ENCODE data around the gene TBL1X.
"Not testable (repeated sequence)": the region's sequence is repeated elsewhere in the genome, so short reads cannot be mapped to it uniquely, and the experiment has no call there.

TBL1X gene

DNA sequence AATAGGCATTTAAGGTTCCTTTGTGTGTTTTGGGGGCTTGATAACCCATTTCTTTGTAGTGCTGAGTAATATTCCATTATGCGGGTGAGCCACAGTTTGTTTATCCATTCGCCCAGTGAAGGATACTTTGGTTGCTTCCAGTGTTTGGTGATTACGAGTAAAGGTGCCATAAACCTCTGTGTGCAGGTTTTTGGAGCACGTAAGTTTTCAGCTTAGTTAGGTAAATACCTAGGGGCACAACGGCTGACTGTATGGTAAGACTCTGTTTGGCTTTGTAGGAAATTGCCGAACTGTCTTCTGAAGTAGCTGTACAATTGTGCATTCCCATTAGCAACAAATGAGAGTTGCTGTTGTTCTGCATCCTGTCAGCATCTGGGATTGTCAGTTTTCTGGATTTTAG is 3.8 kb upstream of the TBL1X start:
- DNase-seq, result no peak

DNA sequence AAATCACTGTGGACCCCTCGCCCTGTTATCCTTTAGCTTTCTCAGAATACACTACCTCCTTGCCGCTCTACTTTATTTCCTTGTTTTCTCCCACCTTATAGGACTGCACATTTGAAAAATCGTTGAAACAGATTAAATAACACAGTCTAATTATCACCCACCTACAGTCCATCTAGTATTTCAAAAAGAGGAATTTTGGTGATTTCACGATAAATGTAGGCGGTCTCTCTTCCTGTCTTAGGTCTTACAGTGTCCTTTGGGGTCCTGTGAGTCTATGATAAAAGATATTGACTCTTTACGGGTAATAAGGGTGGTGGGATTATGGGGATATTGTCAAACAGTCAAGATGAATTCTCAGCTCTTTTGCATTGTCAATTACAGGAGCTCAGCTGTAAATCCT is 2.4 kb upstream of the TBL1X start:
- DNase-seq, result no peak

GRCh38 chrX:9465380-9466123 is 694 bp downstream of the TBL1X start:
- no peak for DNase-seq

DNA sequence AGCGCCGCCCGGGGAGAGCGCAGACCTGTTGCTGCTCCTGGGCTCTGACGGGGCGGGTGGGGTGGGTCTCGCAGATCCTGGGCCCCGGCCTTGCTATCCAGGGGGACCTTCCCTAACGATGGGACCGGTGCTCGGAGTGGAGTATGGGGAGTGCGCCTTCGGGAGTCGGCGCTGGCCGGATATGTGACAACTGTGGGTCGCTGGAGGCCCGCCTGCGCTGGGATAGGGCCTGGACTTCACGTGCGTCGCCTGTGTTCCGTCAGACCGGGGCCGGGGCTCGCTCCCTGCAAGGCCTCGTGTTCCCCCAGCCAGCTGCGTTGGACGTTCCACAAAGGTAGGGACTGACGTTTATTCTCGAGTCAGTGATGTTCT is 1.3 kb downstream of the TBL1X start:
- no peak for DNase-seq

- no peak for DNase-seq
Observed at GRCh38 chrX:9466736-9467135, 1.9 kb downstream of the TBL1X start.

GRCh38 chrX:9467146-9467545 is 2.3 kb downstream of the TBL1X start:
- DNase-seq, result no peak

- no peak for DNase-seq
Observed at GRCh38 chrX:9467751-9468150, 2.9 kb downstream of the TBL1X start.

DNA sequence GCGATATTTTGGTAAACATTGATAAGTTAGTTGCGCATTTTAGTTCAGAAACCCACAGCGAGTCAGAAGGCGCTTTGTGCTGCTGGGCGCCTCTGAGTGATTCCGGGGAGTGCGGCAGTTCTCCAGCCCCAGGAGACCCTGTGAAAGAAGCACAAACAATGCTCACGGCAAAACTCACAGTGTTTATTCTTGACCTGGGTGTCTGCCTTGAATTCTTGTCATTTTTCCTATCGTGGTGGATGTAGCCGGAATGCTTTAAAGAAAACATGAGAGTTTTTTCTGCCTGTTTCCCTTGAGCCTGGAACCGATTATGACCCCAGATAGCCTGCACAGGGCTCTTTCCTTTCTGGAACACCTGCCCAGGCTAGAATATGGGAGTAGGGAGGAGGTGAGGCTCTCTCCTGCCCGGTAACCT is 6.7 kb downstream of the TBL1X start:
- DNase-seq, result no peak

DNA sequence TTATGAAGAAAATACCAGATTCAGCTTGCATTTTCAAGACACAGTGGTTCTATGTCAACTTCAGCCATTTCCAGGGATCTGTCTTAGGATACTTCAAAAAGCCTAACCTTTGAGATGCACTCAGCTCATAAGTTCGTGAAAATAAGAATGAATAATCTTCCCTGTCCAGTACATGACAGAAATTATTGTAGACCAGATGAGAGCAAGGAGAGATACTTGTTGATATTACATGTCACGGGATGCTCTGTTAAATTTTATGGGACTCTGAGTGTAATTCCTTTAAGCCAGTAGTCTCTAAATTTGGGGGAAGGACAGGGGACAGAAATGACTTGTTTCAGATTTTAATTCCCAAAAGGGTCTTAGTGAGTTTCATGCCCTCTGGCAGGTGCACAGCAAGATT is 8.8 kb downstream of the TBL1X start:
- DNase-seq, result no peak

DNA sequence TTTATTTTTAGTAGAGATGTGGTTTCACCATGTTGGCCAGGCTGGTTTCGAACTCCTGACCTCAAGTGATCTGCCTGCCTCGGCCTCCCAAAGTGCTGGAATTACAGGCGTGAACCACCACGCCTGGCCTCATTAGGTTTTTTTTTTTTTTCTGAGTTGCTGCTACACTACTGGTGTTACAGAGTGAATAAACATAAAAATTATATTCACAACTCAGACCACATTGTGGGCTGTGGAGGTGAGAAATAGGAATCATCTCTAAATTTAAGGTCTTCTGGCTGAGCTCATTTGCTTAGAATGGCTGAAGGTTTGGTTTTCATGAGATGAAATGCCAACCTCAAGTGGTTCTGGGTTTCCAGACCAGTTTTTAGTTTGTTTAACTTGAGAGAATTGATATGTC is 10.6 kb downstream of the TBL1X start:
- DNase-seq, result not testable (repeated sequence)

- DNase-seq, result no peak
Observed at GRCh38 chrX:9475984-9476383, 11.1 kb downstream of the TBL1X start.

- DNase-seq, result no peak
Observed at GRCh38 chrX:9476810-9477575, 12.1 kb downstream of the TBL1X start.

- DNase-seq, result no peak
Observed at GRCh38 chrX:9482408-9482807, 17.6 kb downstream of the TBL1X start.

- no peak for DNase-seq
Observed at GRCh38 chrX:9482837-9483236, 18.0 kb downstream of the TBL1X start.

DNA sequence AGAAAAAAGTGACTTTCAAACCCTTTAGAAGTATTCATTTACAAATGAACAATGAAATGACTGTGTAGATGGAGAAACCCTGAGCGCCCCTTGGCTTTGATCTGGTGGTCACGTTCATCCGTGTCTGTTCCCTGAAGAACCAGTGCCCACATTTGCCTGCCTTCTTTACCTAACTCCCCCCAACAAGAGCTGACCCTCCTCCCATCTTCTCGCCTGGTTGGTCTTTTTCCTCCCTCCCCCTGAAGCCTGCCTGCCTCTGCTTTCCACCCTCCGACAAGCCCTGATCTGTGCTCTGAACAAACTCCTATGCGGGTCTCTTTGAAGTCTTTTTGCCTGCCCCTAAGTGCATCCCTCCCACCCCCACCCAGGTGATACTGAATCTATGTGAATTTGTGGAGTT is 18.5 kb downstream of the TBL1X start:
- DNase-seq, result no peak

- DNase-seq, result no peak
Observed at GRCh38 chrX:9486786-9487387, 22.0 kb downstream of the TBL1X start.

GRCh38 chrX:9488586-9488985 is 23.7 kb downstream of the TBL1X start:
- no peak for DNase-seq

DNA sequence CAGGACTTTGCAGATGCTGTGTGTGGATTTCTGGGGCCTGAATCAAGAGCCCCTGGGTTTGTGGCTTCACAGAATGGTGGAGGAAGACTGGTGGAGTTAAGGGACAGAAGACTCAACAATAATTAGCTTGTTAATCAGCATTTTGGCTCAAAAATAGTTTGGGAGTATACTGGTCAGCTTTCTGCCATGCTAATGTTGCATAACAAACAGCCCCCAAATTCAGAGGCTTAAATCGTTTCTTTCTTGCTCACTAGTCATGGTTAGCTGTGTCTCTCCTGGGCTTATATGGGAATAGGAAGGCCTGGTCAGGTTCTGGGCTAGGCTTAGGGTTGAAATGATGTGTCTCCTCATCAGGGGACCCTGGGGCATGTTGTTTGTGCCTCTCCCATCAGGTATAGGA is 24.4 kb downstream of the TBL1X start:
- no peak for DNase-seq

DNA sequence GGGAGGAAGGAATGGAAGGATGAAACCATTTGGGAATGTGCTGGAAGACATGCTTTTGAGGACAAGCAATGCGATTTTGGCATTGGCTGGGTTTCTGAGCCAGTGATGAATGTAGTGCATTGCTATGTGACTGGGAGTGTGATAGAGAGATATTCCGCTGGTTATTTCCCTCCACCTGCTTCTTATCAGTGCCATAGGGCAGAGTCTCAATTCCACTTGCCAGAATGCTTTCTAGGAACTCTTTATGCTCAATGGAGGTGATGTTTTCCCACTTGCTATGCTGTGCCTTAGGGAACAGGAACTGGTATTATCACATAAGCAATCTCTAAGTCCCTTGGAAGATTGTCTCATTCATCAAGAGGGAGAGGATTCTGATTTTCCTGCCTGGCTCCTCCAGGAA is 28.0 kb downstream of the TBL1X start:
- DNase-seq, result no peak

DNA sequence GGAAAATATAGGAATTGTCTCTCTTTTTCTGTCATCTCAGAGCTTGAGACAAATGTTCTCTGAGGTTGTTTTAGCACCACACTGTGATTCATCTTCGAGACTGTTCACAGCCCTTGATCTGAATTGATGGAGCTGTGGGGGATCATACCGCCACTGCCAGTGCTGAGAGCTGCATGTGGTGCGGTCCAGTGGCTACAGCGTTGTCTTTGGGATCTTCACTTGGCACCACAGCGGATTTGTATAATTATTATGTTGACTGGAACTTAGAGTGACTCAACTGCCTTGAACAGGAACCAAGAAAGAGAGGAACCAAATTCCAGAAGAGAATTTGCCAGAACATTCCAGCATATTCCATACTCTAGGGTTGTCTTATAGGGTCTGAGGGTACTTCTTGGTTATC is 29.1 kb downstream of the TBL1X start:
- no peak for DNase-seq

GRCh38 chrX:9494771-9495170 is 29.9 kb downstream of the TBL1X start:
- DNase-seq, result no peak

DNA sequence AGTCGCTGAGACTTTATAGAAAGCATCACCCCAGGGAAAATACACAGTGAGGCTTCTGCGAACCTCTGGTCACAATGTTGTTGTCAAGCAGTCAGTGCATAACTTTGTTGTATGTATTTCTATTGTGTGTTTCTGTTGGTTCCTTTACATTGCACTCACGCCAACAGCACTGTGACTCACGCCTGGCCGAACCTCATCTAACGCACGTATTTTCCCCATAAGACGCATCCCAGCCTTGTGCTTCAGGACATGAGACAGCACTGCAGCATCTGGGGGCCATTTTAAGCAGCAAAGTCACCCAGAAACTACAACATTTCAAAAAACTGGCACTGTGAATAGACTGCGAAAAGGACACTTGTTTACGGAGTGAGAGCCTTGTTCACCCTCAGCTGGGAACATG is 30.6 kb downstream of the TBL1X start:
- no peak for DNase-seq

GRCh38 chrX:9498236-9498635 is 33.4 kb downstream of the TBL1X start:
- DNase-seq, result no peak

- no peak for DNase-seq
Observed at GRCh38 chrX:9500584-9500983, 35.7 kb downstream of the TBL1X start.

Data from NCI-H1436 (cell line).